Fibroblast of lung (primary cell): Measurements from ENCODE around the gene INHBC. TPM values are rescaled to one million over a fixed set of nuclear protein-coding genes. Genes with fewer than 3 reads are reported as not detected.
"Not testable (repeated sequence)": the region's sequence is repeated elsewhere in the genome, so short reads cannot be mapped to it uniquely, and the experiment has no call there.

Source experiments
- DNase-seq, 2 donors: peaks; one replicate each; pipeline versions ENCODE4 v3.0.0 to v3.0.0-alpha.2; 2010; ENCODE audit warnings: low read depth in 2 of 2
- H2AFZ ChIP-seq: 2 replicates; pipeline ENCODE4 v1.5.1; 2012; ENCODE audit warnings: low read length, control low read depth, inconsistent platforms
- H3K27ac ChIP-seq: 2 replicates; pipeline ENCODE4 v1.5.1; 2011; ENCODE audit warnings: low read length, control low read depth; ENCODE audit not compliant: insufficient read depth
- H3K27me3 ChIP-seq: 2 replicates; pipeline ENCODE4 v1.5.1; 2011; ENCODE audit warnings: mild to moderate bottlenecking, low read length; ENCODE audit not compliant: control insufficient read depth, insufficient read depth
- H3K36me3 ChIP-seq: 2 replicates; pipeline ENCODE4 v1.5.1; 2011; ENCODE audit warnings: low read length; ENCODE audit not compliant: control insufficient read depth, insufficient read depth
- H3K4me1 ChIP-seq: 2 replicates; pipeline ENCODE4 v1.5.1; 2011; ENCODE audit warnings: low read length; ENCODE audit not compliant: control insufficient read depth, insufficient read depth; ENCODE audit errors: extremely low read depth
- H3K4me2 ChIP-seq: 2 replicates; pipeline ENCODE4 v1.5.1; 2011; ENCODE audit warnings: low read length, control low read depth; ENCODE audit not compliant: insufficient read depth; ENCODE audit errors: extremely low read depth
- H3K4me3 ChIP-seq, 4 experiments: fragments of 200-600 bp in 1 of 4; sonication (generic) in 1 of 4; replicated peaks in 1 of 4; 2 replicates each; pipeline ENCODE4 v1.5.1; 2011 to 2016; ENCODE audit warnings: low read length in 4 of 4, low read depth in 3 of 4, mild to moderate bottlenecking in 3 of 4, control low read depth in 2 of 4, inconsistent platforms in 1 of 4, mixed read lengths in 1 of 4; ENCODE audit not compliant: insufficient read depth in 1 of 4; ENCODE audit errors: control extremely low read depth in 1 of 4
- H3K79me2 ChIP-seq: 2 replicates; pipeline ENCODE4 v1.5.1; 2012; ENCODE audit warnings: mild to moderate bottlenecking, low read length, inconsistent platforms; ENCODE audit not compliant: control insufficient read depth, insufficient read depth
- H3K9ac ChIP-seq: 2 replicates; pipeline ENCODE4 v1.5.1; 2011; ENCODE audit warnings: mild to moderate bottlenecking, low read length, control low read depth; ENCODE audit not compliant: insufficient read depth
- H3K9me3 ChIP-seq: 2 replicates; pipeline ENCODE4 v1.5.1; 2012; ENCODE audit warnings: low read depth, low read length; ENCODE audit not compliant: control insufficient read depth, insufficient read depth
- H4K20me1 ChIP-seq: 2 replicates; pipeline ENCODE4 v1.5.1; 2011; ENCODE audit warnings: low read length; ENCODE audit not compliant: control insufficient read depth, insufficient read depth; ENCODE audit errors: extremely low read depth
- CTCF ChIP-seq, 2 donors: IDR thresholded peaks in 1 of 2; conservative IDR thresholded peaks in 1 of 2; 1 replicate in 1 of 2; 2 replicates in 1 of 2; pipeline ENCODE4 v1.5.1; 2011 to 2012; ENCODE audit warnings: low read length in 2 of 2, control low read depth in 1 of 2, inconsistent platforms in 1 of 2, low read depth in 1 of 2, mild to moderate bottlenecking in 1 of 2
- EZH2 ChIP-seq: IDR thresholded peaks from 2 replicates; pipeline ENCODE4 v1.5.1; 2012; ENCODE audit warnings: low read length, control low read depth, mild to moderate bottlenecking; ENCODE audit errors: missing control alignments
- polyA plus RNA-seq, 2 donors: library from polyadenylated mRNA; depleted of rRNA in 1 of 2; stranded (reverse) in 1 of 2; unstranded in 1 of 2; fragments of >200 nt; gene quantifications; 2 replicates each; pipeline ENCODE4 v1.2.1, GENCODE V29; 2011 to 2012; ENCODE audit warnings: missing spikeins in 1 of 2
- total RNA-seq: library from RNA; depleted of rRNA; stranded (reverse); fragments of >200 nt; gene quantifications from 2 replicates; pipeline ENCODE4 v1.2.1, GENCODE V29; 2014

The INHBC gene
- total and polyA plus RNA-seq, 2 donors (not counting 1 experiment from before 2014, with no cell fraction given): 0.05 TPM; not detected in 1

DNA sequence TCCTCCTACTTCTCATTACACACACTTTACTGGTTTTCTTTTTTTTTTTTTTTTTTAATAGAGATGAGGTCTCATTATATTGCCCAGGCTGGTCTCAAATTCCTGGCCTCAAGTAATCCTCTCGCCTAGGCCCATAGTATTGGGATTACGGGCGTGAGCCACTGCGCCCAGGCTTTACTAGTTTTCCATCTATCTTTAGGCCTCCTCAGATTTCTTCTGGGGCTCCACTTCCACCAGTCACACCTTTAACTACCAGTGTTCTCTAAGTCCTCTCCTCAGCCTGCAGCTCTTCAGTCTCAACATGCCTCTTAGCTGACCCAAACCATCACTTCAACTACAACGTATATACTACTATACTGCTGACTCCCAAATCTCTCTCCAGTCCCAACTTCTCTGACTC lies 14.1 kb upstream of the INHBC start:
- Histone ChIP-seq H2AFZ (no peak overlapping the region), H3K4me3 (no peak overlapping the region), H3K36me3 (peaks cover 2% of the 10 kb centered on the region), H4K20me1 (no peaks in the 10 kb centered on the region), H3K4me1 (no peaks in the 10 kb centered on the region), H3K9me3 (no peaks in the 10 kb centered on the region), H3K27ac (no peak overlapping the region), H3K4me2 (no peak overlapping the region), H3K9ac (no peak overlapping the region), H3K79me2 (peaks cover 19% of the 10 kb centered on the region), H3K27me3 (no peaks in the 10 kb centered on the region)
- TF ChIP-seq CTCF (conservative IDR thresholded peaks at IDR 0.05 in 1 of 2, IDR thresholded peaks at IDR 0.05 in 1 of 2; ENCODE audit: low read depth in 1 of 2, low read length in 2 of 2) (no peak), EZH2 (no peak)
- no peak for DNase-seq

DNA sequence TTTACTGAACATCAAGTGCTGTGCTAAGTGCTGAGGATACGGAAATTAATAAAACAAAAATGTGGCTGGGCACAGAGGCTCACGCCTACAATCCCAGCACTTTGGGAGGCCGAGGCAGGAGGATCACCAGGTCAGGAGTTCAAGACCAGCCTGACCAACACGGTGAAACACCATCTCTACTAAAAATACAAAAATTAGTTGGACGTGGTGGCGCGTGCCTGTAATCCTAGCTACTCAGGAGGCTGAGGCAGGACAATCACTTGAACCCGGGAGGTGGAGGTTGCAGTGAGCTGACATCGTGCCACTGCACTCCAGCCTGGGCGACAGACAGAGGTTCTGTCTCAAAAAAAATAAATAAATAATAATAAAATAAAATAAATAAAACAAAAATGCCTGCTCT lies 7.6 kb upstream of the INHBC start:
- not testable (repeated sequence) for DNase-seq

DNA sequence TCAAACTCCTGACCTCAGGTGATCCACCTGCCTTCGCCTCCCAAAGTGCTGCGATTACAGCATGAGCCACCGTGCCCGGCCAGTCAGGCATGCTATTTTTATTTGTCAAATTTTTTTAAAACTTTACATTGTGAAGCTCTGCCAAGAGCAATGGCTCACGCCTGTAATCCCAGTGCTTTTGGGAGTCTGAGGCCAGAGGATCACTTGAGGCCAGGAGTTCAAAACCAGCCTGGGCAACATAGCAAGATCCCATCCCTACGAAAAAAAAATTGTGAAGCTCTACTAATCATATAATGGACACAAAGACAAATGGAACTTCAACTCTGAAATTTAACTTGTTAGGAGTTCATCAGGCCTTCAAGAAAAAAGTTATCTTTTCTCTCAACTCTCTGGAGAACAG lies 5.6 kb upstream of the INHBC start:
- Histone ChIP-seq H3K9me3 (no peaks in the 10 kb centered on the region), H3K79me2 (peaks cover 32% of the 10 kb centered on the region), H3K4me1 (no peaks in the 10 kb centered on the region), H2AFZ (no peak overlapping the region), H4K20me1 (no peaks in the 10 kb centered on the region), H3K9ac (no peak overlapping the region), H3K4me3 (no peak overlapping the region), H3K27ac (no peak overlapping the region), H3K36me3 (no peaks in the 10 kb centered on the region), H3K27me3 (no peaks in the 10 kb centered on the region), H3K4me2 (peak overlapping the region; percentile 80)
- DNase-seq: no peak
- TF ChIP-seq EZH2 (no peak), CTCF (conservative IDR thresholded peaks at IDR 0.05 in 1 of 2, IDR thresholded peaks at IDR 0.05 in 1 of 2; ENCODE audit: low read depth in 1 of 2, low read length in 2 of 2) (no peak)

More for the DNA sequence above, 7.6 kb upstream of the INHBC start:
- not testable (repeated sequence) for H3K36me3 ChIP-seq, H3K4me2 ChIP-seq, H3K4me3 ChIP-seq, H3K27ac ChIP-seq, H3K27me3 ChIP-seq, H3K9ac ChIP-seq, H3K4me1 ChIP-seq, H3K9me3 ChIP-seq, H4K20me1 ChIP-seq, H2AFZ ChIP-seq
- H3K79me2 ChIP-seq: peaks cover 36% of the 10 kb centered on the region
